Right cardiac atrium (tissue), 5 donors: ENCODE results near the gene MYH6. TPM values are rescaled to one million over a fixed set of nuclear protein-coding genes. Genes with fewer than 3 reads are reported as not detected.

Source experiments
- ATAC-seq, 2 donors: fragments of 200-7000 bp; cut with Tn5 transposase; one replicate each; pipeline versions ENCODE4 v1.8.0 to v1.9.1; 2020; ENCODE audit warnings: moderate library complexity in 2 of 2, mild to moderate bottlenecking in 1 of 2
- DNase-seq, 3 donors: peaks; one replicate each; pipeline ENCODE4 v3.0.0-alpha.2; 2020
- H3K27ac ChIP-seq: one replicate; pipeline ENCODE4 v1.5.1; 2013; ENCODE audit warnings: mild to moderate bottlenecking, low read length, control low read depth, moderate library complexity
- H3K27me3 ChIP-seq: one replicate; pipeline ENCODE4 v1.6.1; 2013; ENCODE audit not compliant: control insufficient read depth, insufficient read depth
- H3K4me1 ChIP-seq: one replicate; pipeline ENCODE4 v1.6.1; 2013; ENCODE audit warnings: low read length; ENCODE audit not compliant: control insufficient read depth, insufficient read depth
- H3K4me3 ChIP-seq: one replicate; pipeline ENCODE4 v1.5.1; 2013; ENCODE audit warnings: low read length, control low read depth
- H3K9me3 ChIP-seq: one replicate; pipeline ENCODE4 v1.6.1; 2013; ENCODE audit warnings: low read length; ENCODE audit not compliant: control insufficient read depth
- WGBS: extraction: QIAGEN DNeasy Blood & Tissue Kit; methylation state at CpG from one replicate; pipeline ENCODE4 v1.1.7; 2013; 5-methylcytosine and 5-hydroxymethylcytosine counted together
- intact Hi-C, 4 donors: fragments of 100-400 bp; cut with DNase I; formaldehyde crosslinking; loops; one replicate each; pipeline versions ENCODE4 v1.11.0 to v1.14.0; 2022 to 2023
- polyA plus RNA-seq: library from polyadenylated mRNA; stranded (reverse); fragments of 200-250 nt; gene quantifications from one replicate; pipeline ENCODE4 v1.2.3, GENCODE V29; 2013
- total RNA-seq, 4 donors: library from RNA; stranded (reverse); fragmentation: NEBNext Ultra II Directional; extraction: Animal tissue kit (Norgen Biotek cat#: 25700); gene quantifications; one replicate each; pipeline ENCODE4 v1.2.1, GENCODE V29; 2021
- donor health status: healthy with polysubstance abuse.
- donor health status: DM: no; HTN: yes; CAD: no.
- donor health status: DM: no; HTN: no; CAD: no.
- donor health status: DM: no; HTN: yes; CAD: no; lungs with severe emphysema.
- donor health status: DM: yes; HTN: yes; CAD: no.

The MYH6 gene
- total and polyA plus RNA-seq, 5 donors: 11,120 to 15,773 (median 13,382) TPM

DNA sequence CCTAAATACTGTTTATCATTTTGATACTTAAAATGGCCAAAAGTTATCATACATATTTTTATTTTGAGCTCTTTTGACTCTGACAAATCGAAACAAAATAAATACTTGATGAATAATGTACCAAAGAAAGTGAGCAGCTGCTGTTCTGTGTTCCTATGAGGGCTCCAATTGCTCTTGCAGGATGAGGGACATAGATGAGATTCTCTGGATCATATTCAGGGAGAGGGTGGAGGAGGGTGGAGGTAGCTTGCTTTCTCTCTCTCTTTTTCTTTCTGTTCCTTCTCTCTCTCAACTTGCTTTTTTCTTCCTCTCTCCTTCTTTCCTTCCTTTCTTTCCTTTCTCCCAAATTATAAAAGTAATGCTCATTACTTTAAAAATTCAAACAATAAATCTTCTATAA, 36.2 kb upstream of the MYH6 start:
- DNase-seq (no peak), ATAC-seq (no peak)
- H3K27me3 ChIP-seq: no peaks in the 10 kb centered on the region
- peaks cover 8% of the 10 kb centered on the region for H3K4me1 ChIP-seq
- H3K4me3 ChIP-seq: no peak overlapping the region
- no peak overlapping the region for H3K27ac ChIP-seq
- intact Hi-C loops: loop anchor here in 2 of 4 donors (5.0 to 10.0 kb wide), 2 partner anchors 37 to 120 kb away; partner anchors contain the start of genes MYH6 (in 1 of the 2) and PABPN1 (in 1 of the 2)
- H3K9me3 ChIP-seq: no peaks in the 10 kb centered on the region
- WGBS: 53% methylated on average over 1 of the region's 1 CpG

DNA sequence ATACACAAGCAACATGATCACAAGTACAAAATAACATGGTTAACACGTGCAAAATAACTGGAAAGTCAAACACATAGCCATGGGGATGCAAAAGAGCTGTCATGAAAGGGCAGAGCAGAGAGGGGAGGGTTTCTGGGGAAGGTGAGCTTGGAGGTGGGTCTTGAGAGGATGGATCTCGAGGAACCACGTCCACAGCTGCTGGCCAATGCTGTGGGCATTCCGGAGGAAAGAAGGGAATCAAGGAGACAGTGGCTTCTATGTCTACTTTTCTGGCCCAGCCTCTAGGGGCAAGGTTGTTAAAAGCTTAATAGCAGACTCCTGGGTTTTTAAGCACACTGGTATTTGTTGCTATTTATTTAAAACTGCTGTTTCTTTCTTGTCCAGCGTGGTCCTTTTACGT, 35.8 kb upstream of the MYH6 start:
- Histone ChIP-seq H3K9me3 (no peaks in the 10 kb centered on the region), H3K4me3 (no peak overlapping the region), H3K4me1 (peaks cover 8% of the 10 kb centered on the region), H3K27me3 (no peaks in the 10 kb centered on the region), H3K27ac (peak overlapping the region; percentile 96)
- intact Hi-C loops: loop anchor here in 3 of 4 donors (2.0 to 10.0 kb wide), 3 partner anchors 35 to 119 kb away; partner anchors contain the start of genes MYH6 (in 2 of the 3) and PABPN1 (in 1 of the 3)
- no peak for ATAC-seq
- DNase-seq: no peak
- whole genome bisulfite sequencing: 59% methylated on average over 6 of the region's 6 CpGs

DNA sequence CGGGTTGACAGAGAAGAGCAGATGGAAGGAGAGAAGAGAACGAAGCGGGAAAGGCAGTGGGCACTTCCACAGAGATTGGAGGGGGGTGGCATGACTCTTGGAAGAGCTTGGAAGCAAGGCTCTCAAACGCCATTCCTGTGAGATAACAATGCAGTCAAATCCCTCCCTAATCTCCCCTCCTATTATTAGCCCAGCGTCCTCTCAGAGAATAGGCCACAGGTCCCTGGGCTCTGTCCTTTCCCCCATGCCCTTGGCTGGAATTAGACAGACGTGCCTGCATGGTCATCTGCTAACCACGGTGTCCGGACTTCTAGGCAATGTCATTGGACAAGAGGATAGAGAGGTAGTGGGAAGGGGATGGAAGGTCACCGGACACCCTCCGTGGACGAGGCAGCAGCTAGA, 35.3 kb upstream of the MYH6 start:
- intact Hi-C loops: loop anchor here in 3 of 4 donors (2.0 to 10.0 kb wide), 3 partner anchors 35 to 119 kb away; partner anchors contain the start of genes MYH6 (in 2 of the 3) and PABPN1 (in 1 of the 3)
- ATAC-seq: peak; percentile 71 to 72

GRCh38 chr14:23442721-23443356, 34.8 kb upstream of the MYH6 start:
- Histone ChIP-seq H3K9me3 (no peaks in the 10 kb centered on the region), H3K4me1 (peaks cover 8% of the 10 kb centered on the region), H3K27ac (peak overlapping the region; percentile 94), H3K27me3 (no peaks in the 10 kb centered on the region), H3K4me3 (no peak overlapping the region)
- peak; percentile 58 to 67 for ATAC-seq
- peak in 2 of 3 donors; percentile 76 for DNase-seq
- WGBS: 56% methylated on average over 9 of the region's 9 CpGs
- intact Hi-C loops: loop anchor here in 3 of 4 donors (2.0 to 10.0 kb wide), 3 partner anchors 34 to 118 kb away; partner anchors contain the start of genes MYH6 (in 2 of the 3) and PABPN1 (in 1 of the 3)

More for the DNA sequence above, 35.3 kb upstream of the MYH6 start:
- Histone ChIP-seq H3K27me3 (no peaks in the 10 kb centered on the region), H3K9me3 (no peaks in the 10 kb centered on the region), H3K4me1 (peaks cover 8% of the 10 kb centered on the region), H3K4me3 (no peak overlapping the region), H3K27ac (peak overlapping the region; percentile 96)
- DNase-seq: peak in 1 of 3 donors; percentile 56
- 45% methylated on average over 11 of the region's 11 CpGs for WGBS

DNA sequence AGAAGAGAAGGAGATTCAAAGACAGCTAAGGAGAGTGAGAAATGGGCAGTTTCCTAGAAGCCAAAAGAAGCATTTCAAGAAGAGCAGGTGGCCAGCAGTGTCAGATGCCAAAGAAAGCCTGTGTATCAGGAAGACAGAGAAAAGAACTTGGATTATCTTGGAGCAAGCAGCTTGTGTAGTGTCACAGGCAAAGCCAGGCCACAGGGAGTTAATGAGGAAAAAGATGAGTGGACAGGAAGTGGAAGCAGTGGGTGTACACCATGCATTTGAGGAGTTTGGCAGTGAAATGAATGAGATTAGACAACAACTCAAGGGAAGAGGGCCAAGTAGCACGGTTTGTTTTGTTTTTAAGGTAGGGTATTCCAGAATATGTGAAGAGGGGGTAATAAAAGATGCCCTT, 33.0 kb upstream of the MYH6 start:
- 10% methylated on average over 1 of the region's 1 CpG for WGBS
- DNase-seq: no peak
- Histone ChIP-seq H3K27me3 (no peaks in the 10 kb centered on the region), H3K27ac (peak overlapping the region; percentile 94), H3K4me1 (peaks cover 10% of the 10 kb centered on the region), H3K9me3 (no peaks in the 10 kb centered on the region), H3K4me3 (no peak overlapping the region)
- no peak for ATAC-seq
- intact Hi-C loops: loop anchor here in 2 of 4 donors (5.0 to 10.0 kb wide), 2 partner anchors 34 to 116 kb away; partner anchors contain the start of genes MYH6 (in 1 of the 2) and PABPN1 (in 1 of the 2)

DNA sequence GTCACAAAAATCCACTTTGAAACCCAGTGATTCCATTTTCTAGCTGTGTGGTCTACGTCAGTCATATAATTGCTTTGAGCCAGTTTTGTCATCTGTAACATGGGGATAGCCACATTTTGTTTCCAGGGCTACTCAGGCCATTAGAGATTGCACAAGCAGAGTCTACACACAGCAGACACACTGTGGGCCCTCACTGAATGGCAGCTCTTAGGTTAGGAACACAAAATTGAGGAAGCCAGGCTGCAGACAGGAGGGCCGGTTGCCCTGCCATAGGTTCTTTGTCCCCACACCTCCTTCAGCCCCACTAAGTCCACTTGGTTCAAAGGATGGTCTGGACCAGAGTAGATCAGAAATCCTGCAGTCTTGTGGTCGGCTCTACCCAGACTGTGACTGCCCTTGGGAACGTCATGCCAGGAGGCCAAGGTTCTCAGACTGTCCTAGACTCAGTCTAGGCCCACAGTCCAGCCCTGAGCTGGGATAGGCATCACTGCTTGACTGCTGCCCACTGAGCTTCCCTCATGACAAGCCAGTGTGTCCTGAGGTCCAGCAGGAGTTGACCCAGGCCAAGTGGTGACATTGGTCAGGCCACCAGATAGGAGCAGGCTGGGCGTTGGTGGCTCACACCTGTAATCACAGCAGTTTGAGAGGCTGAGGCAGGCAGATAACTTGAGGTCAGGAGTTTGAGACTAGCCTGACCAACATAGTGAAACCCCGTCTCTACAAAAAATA, 31.2 kb upstream of the MYH6 start:
- Histone ChIP-seq H3K27me3 (no peaks in the 10 kb centered on the region), H3K4me1 (peaks cover 12% of the 10 kb centered on the region), H3K9me3 (no peaks in the 10 kb centered on the region), H3K27ac (peak overlapping the region; percentile 74), H3K4me3 (no peak overlapping the region)
- ATAC-seq (no peak), DNase-seq (no peak)
- intact Hi-C loops: no loop called here
- whole genome bisulfite sequencing: 70% methylated on average over 6 of the region's 6 CpGs

DNA sequence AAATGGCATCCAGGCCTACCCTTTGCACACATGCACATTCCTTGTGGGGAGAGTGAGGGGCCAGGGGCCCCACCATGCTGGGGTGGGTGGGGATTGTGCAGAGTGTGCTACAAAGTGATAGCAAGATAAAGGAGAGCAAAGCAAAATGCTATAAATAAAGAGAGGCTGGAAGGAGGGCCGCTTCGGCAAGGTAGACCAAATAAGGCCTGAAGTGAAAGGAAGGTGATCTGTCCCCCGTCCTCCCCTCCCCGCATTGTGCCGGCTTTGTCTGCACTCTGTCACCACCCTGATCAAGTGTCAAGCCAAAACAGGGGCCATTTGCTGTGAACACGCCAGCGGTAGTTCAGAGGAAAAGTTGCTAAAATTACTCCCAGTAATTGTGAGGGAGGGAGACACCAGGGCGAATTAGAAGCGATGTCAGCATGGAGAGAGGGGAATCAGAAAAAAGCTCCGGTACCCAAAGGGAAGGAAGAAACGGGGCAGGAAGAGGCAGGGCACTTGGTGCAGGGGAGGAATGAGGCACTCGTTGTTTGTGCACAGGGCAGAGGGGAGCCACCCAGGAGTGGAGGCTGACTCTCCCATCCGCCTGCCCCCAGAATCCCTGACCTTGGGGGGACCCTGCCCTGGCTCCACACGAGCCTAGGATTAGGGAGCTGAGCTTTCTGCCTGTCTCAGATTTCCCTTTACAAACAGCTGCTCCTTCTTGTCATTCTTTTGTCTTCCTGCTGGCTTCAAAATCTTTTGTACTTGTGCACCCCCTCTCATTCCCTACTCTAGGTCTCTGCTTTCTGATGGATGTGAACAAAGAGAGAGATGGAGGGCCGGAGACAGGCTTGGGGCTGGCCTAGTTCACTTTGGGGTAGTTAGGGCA, 30.3 kb upstream of the MYH6 start:
- H3K9me3 ChIP-seq: no peaks in the 10 kb centered on the region
- WGBS: 27% methylated on average over 15 of the region's 15 CpGs
- DNase-seq (peak; percentile 50 to 81 (median 77)), ATAC-seq (peak; percentile 70 to 75)
- intact Hi-C loops: no loop called here
- H3K4me3 ChIP-seq: no peak overlapping the region
- H3K4me1 ChIP-seq: peaks cover 12% of the 10 kb centered on the region
- H3K27ac ChIP-seq: peak overlapping the region; percentile 94
- no peaks in the 10 kb centered on the region for H3K27me3 ChIP-seq

DNA sequence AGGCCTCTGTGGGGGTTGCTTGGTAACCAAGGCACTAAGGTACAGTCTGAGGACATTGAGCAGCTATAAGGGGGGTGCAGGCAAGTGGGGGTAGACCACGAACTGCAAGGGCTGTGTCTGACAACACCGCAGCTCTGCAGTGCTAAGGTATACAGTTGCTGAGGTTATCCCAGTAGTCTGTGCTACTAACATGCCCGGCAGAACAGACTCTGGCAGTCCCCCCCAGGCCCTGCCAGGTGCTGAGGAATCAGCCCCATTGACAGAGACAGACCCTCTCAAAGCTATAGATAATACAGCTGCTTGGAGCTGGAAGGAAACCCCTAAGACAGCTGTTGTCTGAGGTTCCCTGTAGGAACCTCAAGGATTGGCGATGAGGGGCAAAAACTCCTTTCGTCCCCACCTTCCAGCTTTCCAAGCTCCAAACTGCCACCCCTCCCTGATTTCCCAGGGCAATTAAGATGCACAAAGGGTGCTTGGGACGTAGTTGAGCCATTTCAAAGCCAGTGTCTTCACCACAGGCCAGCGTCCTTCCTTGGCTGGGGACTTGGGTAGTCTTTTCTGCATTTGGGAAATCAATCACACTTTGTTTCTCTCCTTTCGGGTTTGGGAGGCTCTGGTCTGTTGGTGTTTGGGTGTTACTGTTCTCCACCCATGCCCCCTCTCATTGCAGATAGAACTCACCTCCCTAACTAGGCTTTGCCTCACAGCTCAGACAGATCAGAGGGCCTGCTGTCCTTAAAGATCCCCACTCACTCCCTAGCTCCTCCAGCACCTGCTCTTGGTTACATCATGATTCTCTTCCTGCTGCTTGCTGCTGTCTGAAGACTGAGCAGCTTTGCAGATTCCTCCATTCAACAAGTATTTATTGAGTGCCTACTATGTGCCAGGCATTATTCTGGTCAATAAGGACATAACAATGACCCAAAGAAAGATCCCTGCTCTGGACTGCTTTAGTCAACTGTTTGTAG, 29.3 kb upstream of the MYH6 start:
- ATAC-seq (no peak), DNase-seq (no peak)
- no peaks in the 10 kb centered on the region for H3K9me3 ChIP-seq
- intact Hi-C loops: no loop called here
- H3K4me3 ChIP-seq: no peak overlapping the region
- H3K27ac ChIP-seq: peak overlapping the region; percentile 94
- H3K27me3 ChIP-seq: no peaks in the 10 kb centered on the region
- H3K4me1 ChIP-seq: peaks cover 12% of the 10 kb centered on the region
- 71% methylated on average over 8 of the region's 8 CpGs for WGBS

DNA sequence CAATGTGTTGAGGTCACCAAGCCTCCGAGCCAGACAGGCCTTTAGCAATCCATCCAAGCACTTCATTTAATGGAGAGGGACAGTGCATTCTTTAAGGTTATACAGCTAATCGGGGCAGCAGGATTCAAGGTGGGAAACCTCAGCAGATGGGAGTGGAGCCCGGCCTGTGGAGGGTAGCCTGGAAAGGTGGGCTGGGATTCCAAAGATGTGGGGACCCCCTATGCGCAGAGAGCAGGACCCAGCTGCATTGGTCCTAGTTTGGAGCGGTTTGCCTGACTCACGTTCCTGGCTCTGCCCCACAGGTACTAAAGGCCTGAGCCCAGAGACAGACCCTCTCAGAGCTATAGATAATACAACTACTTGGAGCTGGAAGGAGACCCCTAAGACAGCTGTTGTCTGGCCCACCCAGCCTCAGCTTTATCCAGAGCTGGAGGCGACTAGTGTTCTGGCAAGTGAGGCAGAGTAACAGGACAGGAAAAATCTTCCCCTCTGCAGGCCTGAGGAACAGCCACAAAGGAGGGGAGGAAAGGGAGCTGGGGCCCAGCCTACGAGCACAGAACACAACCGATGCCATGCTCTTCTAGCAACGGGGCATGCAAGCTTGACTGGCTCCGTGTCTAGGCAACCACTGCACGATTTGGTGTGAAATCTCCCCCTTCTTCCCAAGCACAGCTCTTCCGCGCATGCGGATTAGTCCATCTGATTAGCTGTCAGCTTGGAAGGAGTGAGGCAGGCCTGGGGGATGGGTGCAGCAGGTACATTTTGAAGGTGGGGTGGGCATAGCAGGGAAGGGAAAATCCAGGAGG, 28.5 kb upstream of the MYH6 start:
- H3K9me3 ChIP-seq: no peaks in the 10 kb centered on the region
- intact Hi-C loops: no loop called here
- H3K27me3 ChIP-seq: no peaks in the 10 kb centered on the region
- no peak overlapping the region for H3K4me3 ChIP-seq
- H3K27ac ChIP-seq: peak overlapping the region; percentile 94
- H3K4me1 ChIP-seq: peaks cover 12% of the 10 kb centered on the region
- 48% methylated on average over 15 of the region's 15 CpGs for WGBS
- peak in 1 of 2 donors; percentile 2 for ATAC-seq
- no peak for DNase-seq
